DMS114 treated with DMSO at 0.1 percent for 48 hours (cell line): ENCODE measurements around the gene THAP8.

Source experiments
- DNase-seq: peaks from one replicate; lab custom pipeline; 2025; ENCODE audit not compliant: unreplicated experiment; lab: John Stamatoyannopoulos, UW

The THAP8 gene

DNA sequence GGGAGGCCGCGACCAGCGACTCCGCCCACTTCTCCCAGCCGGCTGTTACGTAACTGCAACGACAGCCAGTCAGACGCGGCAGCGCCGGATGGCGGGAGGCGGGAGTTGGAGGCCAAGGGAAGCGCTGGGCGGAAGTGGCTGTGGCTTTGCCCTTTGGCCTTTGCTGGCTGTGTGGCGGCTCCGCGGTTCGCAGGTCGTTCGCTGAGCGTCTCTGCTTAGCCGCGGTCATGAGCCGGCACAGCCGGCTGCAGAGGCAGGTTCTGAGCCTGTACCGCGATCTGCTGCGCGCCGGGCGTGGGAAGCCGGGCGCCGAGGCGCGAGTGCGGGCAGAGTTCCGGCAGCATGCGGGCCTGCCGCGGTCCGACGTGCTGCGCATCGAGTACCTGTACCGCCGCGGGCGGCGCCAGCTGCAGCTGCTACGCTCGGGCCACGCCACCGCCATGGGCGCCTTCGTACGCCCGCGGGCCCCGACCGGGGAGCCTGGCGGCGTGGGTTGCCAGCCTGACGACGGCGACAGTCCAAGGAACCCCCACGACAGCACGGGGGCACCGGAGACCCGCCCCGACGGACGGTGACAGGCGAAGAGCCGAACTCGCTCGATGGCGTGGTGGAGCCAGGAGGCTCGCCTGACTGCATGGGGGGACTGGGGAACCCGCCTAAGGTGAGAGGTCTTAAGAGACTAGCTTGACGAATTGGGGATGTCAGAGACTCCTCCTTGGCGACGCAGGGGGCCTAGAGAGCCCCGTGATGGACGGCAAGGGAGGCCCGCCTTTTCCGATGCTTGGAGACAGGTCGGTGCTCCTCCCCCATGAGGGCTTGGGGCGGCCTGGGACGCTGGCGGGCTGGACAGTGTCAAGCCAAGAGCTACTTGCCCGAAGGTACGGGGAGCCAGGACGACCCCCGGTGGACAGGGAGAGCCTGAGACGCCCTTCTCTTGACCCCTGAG, 58.8 kb downstream of the THAP8 start, which contains the start of gene SDHAF1:
SDHAF1 (plus strand) TSS at position 141 of the 946 bp plus-strand sequence; CDS start at position 228, 87 bp downstream.
- DNase-seq = peak; percentile 93

DNA sequence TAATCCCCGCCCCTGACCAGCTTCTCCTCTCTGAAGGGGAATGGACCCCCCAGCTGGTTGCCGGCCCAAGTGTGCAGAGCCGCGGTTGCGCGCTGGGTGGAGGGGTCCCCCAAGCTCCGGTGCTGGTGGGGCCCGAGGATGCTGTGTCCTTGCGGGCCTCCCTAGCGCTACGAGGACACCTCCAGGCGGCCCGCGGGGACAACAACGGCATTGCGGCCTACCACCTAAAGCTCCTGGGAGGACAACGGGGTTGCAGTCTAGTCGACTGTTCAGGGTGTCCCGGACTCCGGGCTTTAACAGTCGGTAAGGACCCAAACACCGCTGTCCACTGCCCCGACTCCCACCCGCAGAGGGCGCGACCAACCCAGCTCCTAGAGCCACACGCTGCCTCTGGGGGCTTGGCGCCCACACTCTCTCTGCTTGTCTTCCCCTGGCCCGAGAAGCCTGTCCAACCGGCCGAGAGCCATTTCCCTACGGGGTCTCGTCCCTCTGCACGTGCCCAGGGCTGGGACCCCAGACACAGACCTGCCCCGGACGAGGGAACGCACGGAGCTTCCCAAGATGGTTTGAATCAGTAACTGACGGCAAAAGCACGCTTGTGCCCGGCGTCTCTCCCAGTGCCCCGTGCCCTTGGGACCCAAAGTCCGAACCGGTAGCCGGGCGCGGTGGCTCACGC, 60.0 kb downstream of the THAP8 start:
- DNase-seq = peak; percentile 18

- no peak for DNase-seq
These were observed 60.9 kb downstream of the THAP8 start for GRCh38 chr19:35992907-35993765.

DNA sequence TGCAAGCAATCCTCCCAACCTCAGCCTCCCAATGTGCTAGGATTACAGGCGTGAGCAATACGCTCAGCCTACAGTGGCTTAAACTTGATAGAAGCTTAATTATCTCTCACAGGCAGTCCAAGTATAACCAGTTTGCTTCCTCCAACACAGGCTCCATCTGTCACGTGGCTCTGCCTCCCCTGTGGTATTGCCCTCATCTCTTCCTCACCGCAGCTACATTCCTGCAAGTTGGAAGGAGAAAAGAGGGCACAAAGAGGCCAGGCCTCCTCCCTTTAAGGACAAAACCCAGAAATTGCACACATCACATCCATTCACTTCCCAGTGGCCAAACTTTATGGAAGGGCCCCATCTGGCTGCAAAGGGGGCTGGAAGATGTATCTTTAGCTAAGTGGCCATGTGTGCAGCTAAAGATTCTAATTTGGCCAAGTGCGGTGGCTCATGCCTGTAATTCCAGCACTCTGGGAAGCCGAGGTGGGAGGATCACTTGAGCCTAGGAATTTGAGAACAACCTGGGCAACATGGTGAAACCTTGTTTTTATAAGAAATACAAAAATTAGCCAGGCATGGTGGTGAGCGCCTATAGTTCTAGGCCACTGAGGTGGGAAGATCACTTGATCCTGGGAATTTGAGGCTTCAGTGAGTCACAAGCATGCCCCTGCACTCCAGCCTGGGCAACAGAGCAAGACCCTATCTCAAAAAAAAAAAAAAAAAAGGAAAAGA, 62.2 kb downstream of the THAP8 start:
- no peak for DNase-seq

- no peak for DNase-seq
These were observed 63.0 kb downstream of the THAP8 start for GRCh38 chr19:35990771-35991730.

DNA sequence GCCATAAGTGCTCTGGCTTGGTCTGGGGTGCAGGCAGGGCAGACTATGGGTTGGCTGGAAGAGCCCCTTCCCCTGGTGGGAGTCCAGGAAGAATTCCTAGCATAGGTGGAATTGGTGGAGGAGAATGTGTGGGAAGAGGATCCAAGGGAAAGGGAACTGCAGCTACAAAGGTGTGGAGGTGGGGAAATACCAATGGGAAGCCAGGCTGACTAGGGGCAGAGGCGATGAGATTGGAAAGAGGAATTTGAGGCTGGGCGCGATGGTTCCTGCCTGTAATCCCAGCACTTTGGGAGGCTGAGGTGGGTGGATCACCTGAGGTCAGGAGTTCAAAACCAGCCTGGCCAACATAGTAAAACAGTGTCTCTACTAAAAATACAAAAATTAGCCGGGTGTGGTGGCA, 63.9 kb downstream of the THAP8 start:
- DNase-seq = no peak

- DNase-seq = no peak
These were observed 65.3 kb downstream of the THAP8 start for GRCh38 chr19:35988824-35989223.

DNA sequence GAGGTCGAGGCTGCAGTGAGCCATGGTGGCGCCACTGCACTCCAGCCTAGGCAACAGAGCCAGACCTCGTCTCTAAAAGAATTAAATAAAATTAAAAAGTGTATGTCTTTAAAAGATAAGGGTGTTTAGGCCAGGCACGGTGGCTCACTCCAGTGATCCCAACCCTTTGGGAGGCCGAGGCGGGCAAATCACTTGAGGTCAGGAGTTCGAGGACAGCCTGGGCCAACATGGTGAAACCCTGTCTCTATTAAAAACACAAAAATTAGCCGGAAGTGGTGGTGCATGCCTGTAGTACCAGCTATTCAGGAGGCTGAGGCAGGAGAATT, 66.6 kb downstream of the THAP8 start:
- no peak for DNase-seq

DNA sequence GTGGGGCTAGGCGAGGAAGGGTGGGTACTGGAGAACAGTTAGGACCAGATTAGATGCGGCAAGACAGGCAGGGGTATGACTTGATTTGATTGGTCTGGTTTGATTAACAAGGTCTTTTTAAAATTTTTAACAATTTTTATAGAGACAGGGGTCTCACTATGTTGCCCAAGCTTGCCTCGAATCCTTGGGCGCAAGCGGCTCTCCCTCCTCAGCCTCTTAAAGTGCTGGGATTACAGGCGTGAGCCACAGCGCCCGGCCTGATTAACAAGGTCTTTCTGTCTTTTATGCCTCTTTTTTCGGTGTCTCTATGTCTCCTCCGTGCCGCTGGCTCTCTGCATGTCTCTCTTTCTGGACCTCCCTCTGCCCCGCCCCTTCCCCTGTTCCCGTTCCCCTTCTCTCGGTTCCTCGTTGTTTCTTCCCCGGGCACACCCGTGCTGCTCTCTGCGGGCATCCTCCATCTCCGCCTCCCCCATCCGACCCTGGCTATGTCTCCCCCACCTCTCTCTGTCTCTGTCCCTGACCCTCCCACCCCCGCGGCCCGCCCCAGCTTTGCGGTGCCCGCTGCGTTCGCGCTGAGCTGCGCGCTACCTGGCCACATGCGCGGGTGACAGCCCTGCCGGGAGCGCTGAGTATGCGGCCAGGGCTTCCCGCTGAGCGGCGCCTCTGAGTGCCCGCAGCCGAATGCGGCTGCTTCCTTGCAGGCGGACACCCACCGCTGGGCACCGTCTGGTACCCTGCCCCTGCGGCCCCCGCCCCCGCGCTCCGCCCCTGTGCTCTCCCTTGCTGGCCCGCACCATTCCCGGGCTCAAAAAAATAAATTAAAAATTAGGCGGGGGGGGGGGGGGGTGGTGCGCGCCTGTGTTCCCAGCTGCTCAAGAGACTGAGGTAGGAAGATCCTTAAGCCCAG, 67.2 kb downstream of the THAP8 start:
- peak; percentile 70 for DNase-seq

GRCh38 chr19:35986111-35986510, 68.0 kb downstream of the THAP8 start:
- no peak for DNase-seq
